ENCODE results near the gene FN3K.
"Not testable (repeated sequence)": the region's sequence is repeated elsewhere in the genome, so short reads cannot be mapped to it uniquely, and the experiment has no call there.

FN3K gene

GRCh38 chr17:82769041-82769440 is 33.6 kb downstream of the FN3K start:
- no peak overlapping the region for H3K4me3 ChIP-seq (ENCODE audit: low read length)
- DNase-seq (ENCODE audit: low read depth) = no peak
- TF ChIP-seq, protein P1, sequence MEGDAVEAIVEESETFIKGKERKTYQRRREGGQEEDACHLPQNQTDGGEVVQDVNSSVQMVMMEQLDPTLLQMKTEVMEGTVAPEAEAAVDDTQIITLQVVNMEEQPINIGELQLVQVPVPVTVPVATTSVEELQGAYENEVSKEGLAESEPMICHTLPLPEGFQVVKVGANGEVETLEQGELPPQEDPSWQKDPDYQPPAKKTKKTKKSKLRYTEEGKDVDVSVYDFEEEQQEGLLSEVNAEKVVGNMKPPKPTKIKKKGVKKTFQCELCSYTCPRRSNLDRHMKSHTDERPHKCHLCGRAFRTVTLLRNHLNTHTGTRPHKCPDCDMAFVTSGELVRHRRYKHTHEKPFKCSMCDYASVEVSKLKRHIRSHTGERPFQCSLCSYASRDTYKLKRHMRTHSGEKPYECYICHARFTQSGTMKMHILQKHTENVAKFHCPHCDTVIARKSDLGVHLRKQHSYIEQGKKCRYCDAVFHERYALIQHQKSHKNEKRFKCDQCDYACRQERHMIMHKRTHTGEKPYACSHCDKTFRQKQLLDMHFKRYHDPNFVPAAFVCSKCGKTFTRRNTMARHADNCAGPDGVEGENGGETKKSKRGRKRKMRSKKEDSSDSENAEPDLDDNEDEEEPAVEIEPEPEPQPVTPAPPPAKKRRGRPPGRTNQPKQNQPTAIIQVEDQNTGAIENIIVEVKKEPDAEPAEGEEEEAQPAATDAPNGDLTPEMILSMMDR (IDR thresholded peaks at IDR 0.05; ENCODE audit: insufficient read depth, low read depth, low read length, missing control alignments) = no peak

GRCh38 chr17:82772026-82772425 is 36.6 kb downstream of the FN3K start:
- H3K4me3 ChIP-seq (ENCODE audit: low read length) = no peak overlapping the region
- peak; percentile 87 for DNase-seq (ENCODE audit: low read depth)
- TF ChIP-seq, protein P1 (IDR thresholded peaks at IDR 0.05; ENCODE audit: insufficient read depth, low read depth, low read length, missing control alignments) = no peak

- not testable (repeated sequence) for H3K4me3 ChIP-seq (ENCODE audit: low read length); DNase-seq (ENCODE audit: low read depth)
Observed at GRCh38 chr17:82774456-82774855, 39.0 kb downstream of the FN3K start.

DNA sequence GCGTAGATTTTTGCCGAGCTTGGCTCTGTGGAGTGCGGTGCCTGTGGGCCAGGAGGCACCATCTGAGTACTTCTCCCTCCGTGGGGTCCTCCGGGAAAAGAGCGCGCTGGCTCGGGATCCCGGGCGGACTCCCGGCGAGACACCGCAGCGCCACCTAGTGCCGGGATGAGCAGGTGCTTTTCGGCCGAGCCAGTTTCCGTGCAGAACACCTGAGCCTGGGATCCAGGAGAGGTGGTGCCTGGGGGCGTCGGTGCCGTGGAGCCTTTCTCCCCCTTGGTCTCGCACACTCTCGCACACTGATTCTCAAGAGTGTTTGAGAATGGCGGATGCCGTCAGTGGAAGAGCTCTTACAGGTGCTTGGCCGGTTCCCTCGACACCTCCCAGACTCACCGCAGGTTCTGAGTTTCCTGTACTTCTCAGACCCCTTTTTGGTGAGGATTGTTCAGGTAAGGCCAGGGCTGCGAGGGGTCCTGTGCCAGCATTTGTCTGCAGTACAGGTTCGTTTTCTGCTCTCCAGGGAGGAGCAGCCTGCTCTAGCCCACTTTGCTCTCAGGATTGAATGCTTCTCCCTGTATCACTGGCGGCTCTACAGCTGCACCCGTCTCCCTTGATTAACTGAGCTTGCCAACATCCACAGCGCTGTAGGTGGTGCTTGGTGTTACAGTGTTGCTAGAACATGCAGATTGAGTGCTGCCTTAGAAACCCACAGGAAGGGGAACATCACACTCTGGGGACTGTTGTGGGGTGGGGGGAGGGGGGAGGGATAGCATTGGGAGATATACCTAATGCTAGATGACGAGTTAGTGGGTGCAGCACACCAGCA is 39.8 kb downstream of the FN3K start:
- H3K4me3 ChIP-seq (ENCODE audit: low read length) = peak overlapping the region; percentile 22
- DNase-seq (ENCODE audit: low read depth) = peak; percentile 70
- TF ChIP-seq, protein P1 (IDR thresholded peaks at IDR 0.05; ENCODE audit: insufficient read depth, low read depth, low read length, missing control alignments) = peak; percentile 85

GRCh38 chr17:82776454-82776853 is 41.0 kb downstream of the FN3K start:
- no peak for DNase-seq (ENCODE audit: low read depth)

GRCh38 chr17:82777778-82778375 is 42.5 kb downstream of the FN3K start:
- not testable (repeated sequence) for DNase-seq (ENCODE audit: low read depth); H3K4me3 ChIP-seq (ENCODE audit: low read length)

More at GRCh38 chr17:82776454-82776853, 41.0 kb downstream of the FN3K start:
- TF ChIP-seq, protein P1 (IDR thresholded peaks at IDR 0.05; ENCODE audit: insufficient read depth, low read depth, low read length, missing control alignments) = no peak
- H3K4me3 ChIP-seq (ENCODE audit: low read length) = no peak overlapping the region

- TF ChIP-seq, protein P1 (IDR thresholded peaks at IDR 0.05; ENCODE audit: insufficient read depth, low read depth, low read length, missing control alignments) = no peak
- DNase-seq (ENCODE audit: low read depth) = no peak
- no peak overlapping the region for H3K4me3 ChIP-seq (ENCODE audit: low read length)
Observed at GRCh38 chr17:82779541-82779940, 44.1 kb downstream of the FN3K start.

DNA sequence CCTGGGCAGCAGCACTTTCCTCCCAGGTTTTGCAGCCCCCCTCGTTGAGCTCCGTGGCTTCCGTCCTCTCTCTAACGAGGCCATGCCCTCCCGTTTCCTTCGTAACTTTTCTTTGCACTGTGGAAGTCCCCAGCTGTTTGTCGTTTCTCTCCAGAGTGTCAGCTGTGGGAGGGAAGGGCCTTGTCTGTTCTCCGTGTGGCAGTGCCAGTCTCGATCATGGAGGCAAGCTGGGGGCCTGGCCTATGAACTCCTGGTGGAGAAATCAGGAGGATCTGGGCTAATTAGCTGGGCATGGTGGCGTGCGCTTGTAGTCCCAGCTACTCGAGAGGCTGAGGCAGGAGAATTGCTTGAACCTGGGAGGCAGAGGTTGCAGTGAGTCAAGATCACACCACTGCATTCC is 44.8 kb downstream of the FN3K start:
- no peak for DNase-seq (ENCODE audit: low read depth)

More for the DNA sequence above, 44.8 kb downstream of the FN3K start:
- TF ChIP-seq, protein P1 (IDR thresholded peaks at IDR 0.05; ENCODE audit: insufficient read depth, low read depth, low read length, missing control alignments) = no peak
- no peak overlapping the region for H3K4me3 ChIP-seq (ENCODE audit: low read length)

Measured in epithelial cell of esophagus (primary cell).